HG03280 (cell line): ENCODE results near the gene SNX10.

Experiments used
- ATAC-seq: cut with Tn5 transposase; IDR thresholded peaks from one replicate; pipeline ENCODE4 v1.9.1; 2021; ENCODE audit warnings: mild to moderate bottlenecking, moderate library complexity; ENCODE audit not compliant: unreplicated experiment

The SNX10 gene

DNA sequence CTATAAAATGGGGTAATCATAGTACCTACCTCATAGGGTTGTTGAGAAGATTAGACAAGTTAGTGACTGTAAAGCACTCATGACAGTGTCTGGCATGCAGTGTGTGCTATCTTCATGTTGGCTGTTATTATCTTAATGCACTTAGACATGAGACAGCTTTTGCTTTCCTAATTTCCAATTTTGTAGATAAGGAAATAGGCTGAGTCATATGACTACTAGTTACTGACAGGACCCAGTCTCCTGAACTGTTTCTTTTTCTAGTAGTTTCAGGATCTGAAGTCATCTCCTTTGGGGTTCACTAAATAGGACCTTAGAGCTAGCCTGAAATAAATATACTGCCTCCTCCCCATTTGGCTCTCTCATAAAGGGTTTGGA, 74.2 kb downstream of the SNX10 start:
- no peak for ATAC-seq

DNA sequence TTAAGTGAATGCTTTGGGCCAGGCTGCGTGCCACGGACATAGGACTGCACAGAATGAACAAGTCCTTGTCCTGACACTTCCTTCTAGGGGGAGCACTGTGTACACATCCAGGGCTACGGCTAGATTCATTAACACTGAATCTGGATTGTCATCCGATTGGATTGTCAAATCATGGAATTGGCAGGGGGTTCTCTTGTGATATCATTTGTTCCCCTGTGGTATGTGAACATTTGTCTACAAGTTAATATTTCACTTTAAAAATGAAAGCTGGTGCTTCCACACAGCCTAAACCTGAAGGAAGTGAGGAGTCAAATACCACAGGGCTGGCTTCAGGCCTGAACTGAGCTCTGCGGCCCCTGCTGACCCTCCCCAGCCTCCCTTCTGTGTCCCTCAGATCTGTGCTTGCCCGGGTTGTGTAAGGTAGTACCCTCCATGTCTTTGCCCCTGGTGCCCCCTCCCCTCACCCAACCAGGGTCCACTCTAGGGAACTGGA, 75.6 kb downstream of the SNX10 start:
- no peak for ATAC-seq

DNA sequence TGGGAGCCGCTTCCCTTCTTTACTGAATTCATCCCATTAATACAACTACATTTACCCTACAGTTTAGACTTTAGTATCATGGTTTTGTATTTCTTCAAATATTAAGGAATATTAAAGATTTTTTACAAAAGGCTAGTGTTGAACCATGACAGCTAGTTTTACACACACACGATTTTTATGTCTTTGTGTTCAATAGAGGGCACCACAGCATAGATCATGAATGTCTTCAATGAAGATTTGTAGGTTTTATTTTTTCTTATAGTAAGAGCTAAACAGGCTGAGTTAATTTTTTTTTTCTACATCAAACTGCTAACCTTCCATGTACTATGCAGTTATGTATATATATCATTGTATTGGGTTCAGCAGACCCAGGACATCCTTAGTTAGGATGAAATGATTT, 76.9 kb downstream of the SNX10 start:
- no peak for ATAC-seq

DNA sequence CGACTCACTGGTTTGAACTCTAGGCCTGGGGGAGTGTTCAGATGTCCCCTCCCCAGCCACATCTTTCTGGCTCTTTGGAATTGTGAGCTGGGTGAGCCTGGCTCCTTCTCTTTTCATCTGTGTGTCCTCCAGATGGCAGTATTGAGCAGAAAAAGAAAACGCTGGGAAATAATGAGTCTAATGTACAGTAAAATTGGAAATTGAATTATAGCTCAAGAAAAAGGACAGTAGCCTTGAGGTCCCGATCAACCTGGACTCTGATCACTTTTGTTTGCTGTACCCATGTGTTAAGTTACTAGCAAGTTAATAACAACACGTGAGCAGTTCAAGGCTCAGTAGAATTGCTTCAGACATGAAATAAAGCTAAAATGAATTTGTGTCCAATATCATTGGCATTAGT, 77.9 kb downstream of the SNX10 start:
- no peak for ATAC-seq

DNA sequence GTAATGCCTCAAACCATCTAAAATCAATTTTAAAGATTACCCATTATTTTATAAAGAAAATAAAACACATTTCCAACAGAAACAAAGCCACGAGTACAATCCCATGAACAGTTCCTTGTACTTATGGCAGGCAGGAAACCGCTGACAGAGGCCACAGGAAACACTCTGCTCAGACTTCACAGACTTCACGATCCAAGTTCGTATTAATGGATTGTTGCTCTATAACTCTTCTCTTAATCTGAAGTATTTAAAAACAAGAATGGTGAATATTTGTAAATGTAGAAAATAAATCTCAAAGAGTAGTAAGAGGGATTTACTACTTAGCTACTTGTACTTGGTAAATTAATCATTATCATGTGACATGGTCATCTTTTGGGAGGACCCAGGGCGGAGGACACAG, 78.3 kb downstream of the SNX10 start:
- no peak for ATAC-seq

DNA sequence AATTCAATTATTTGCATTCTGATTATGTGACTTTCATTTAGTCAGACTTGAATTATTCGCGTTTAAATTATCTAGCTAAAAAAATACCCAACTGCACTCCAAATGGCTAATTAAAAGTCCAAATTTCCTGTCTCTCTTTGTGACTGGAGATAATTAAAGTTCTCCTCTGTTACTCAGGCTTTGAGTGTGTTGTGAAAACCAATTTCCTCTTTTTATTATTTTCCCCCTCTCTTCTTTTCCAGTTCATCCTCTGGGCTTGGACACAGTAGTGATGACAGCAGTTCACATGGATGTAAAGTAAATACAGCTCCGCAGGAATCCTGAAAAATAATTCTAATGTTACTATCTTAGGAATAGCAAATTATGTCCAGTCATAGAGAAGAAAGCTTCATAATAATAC, 80.6 kb downstream of the SNX10 start:
- ATAC-seq, result no peak

DNA sequence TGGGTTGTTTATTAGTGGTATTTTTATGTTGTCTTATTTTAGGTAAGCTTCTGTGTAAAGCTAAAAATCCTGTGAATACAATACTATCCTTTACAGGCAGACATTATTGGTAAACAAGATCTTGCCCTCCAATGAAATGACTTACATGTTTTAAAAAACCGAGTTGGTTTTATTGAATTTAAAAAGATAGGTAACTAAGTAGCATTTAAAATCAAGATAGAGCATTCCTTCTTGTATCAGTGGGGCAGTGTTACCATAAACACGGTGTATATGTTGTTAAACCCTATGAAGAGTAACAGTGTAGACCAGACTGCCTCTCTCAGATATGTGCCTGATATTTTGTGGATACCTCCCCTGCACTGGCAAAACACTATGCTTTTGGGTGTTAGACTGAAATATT, 81.0 kb downstream of the SNX10 start:
- ATAC-seq, result no peak

DNA sequence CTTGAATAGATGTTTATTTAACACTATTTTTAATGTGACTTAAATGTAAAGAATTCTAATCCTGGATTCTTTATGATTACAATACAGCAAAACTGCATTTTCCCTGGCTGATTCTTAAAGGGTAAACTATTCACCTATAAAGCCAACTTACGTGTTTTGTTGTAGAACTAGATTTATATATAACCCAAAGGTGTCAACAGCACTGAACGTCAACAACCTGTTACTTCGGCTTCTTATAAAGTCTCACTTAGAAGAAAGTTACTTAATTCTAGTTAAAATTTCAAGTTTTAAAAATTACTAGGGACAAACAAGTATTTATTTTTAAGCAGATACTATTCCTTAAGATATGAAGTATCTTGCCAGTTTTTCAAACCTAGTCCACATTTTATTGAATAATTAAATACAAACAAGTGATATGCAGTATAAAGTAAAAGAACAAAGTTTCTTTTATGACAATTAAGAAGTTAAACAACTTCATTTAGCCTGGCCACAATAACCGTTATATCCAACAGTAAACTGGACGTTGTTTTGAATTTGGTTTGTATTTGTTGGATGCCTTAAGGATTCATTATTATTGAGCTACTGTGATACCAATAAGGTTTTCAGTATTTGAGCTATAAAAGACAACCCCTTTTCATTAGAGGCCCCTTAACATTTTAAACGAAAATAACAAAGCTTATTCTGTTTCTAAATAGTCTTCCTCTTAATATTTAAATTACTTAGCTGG, 83.1 kb downstream of the SNX10 start:
- no peak for ATAC-seq

DNA sequence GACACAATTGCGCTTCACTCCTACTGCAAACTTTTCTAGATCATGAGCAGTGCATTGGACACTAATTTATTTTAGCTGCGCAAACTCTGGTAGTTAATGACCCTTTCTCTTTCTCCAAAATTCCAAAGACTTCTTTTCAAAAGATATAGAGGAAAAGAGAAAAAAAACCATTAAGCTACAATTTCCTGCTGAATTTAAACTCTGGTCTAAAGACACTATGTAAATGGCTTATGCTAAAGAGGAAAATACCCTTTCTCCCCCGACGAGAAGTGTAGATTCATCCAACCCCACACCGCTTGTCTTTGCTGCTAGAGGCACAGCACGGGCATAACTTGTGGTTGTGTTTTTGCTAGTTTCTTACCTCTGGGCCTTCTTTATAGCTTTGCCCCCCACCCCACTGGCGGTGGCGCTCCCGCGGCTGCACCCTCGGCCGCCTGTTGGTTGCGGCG, 84.1 kb downstream of the SNX10 start:
- ATAC-seq, result no peak

DNA sequence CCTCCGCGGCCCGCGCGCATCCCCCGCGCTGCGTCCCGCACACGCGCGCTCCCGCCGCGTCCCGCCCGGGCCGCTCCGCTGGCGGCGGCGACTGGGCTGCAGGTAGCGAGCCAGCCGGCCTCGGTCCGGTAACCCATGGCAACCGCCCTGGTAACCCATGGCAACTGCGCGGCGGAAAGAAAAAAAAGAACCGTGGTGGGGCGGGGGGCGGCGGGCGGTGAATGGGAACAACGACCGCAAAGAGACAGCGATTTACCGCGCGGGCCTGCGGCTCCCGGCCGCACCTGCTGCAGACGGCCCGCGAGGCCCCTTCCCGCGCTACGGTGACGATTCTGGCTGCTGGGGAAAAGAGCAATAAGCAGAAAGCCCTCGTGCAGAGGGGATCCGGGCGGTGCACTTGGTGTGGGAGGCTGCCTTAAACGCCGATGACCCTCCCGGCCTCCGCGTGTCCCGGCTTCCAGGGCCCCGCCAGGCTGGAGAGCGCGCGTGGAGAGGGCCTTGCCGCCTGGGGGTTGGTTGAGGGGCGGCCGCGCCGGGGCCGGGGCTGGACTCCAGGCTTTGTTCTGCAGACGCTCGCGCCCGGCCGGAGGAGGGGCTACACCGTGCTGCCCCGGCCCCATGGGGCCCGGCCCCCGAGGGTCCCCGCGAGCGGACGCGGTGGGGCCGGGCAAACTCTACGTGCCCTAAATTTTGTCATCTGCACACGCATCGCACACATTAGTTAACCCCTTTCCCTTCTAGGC, 84.7 kb downstream of the SNX10 start:
- ATAC-seq, result peak; percentile 33

DNA sequence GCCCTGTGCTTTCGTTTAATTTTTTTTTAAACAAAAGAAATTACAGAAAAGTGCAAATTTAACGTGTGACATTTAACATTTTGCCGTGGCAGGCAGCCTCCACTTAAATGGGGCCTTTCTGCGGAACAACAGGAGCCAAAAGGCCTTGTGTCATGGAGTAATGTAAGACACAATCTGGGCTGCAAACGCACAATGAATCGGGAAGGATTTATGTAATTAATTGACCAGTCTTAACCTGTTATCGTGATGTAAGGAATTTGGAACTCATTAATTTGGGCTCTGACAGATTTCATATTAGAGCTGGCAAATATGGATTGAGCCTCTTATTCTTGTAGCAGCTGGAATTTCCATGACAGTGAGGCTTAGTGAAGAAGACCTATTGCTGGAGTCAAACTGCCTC, 86.4 kb downstream of the SNX10 start:
- ATAC-seq, result no peak

DNA sequence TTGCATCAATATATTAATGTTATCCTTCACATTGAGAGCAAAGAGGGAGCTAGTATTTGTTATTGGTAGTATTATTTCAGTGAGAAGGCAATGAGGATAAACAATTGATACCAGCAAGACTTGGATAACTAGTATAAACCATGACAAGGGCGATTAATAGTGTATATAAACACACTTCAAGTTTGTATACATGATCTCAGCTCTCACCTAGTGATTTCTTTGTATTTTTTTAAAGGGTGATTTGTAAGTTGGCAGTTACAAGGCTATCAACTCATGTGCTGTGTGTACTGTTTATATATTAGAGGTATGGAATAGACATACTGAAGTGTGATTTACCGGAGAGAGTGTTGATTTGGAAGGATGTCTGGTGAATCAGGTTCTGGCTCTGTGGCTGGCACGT, 88.0 kb downstream of the SNX10 start:
- no peak for ATAC-seq

DNA sequence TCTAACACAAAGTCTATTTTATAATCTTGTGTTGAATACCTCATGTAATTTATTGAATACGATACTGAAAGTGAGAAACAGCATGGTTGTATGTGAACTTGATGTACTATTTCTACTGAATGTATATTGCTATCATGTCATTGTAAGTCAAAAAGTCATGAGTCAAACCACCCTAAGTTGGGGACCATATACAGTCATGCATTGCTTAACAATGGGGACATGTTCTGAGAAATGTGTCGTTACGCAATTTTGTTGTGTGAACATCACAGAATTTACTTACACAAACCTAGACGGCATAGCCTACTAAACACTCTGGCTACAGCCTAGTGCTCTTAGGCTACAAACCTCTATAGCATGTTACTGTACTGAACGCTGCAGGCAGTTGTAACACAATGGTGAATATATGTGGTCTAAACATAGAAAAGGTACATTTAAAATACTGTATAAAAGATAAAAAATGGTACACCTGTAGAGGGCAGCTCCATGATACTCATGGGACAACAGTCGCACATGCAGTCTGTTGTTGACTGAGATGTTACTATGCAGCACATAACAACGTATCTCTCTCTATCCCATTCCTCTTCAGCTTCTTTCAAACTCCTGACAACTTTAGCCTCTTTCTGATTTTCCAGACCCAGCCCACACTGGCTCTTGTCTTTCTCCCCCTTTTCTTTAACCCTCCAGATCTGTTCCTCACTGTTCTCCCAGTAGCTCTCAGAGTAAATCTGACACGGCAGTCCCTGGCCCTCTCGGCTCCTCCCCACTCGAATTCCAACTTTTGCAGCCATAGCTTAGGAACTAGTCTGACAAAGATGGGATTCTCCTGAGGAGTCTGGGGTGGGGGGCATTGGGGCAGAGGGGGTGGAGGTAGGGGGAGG, 90.1 kb downstream of the SNX10 start:
- no peak for ATAC-seq

DNA sequence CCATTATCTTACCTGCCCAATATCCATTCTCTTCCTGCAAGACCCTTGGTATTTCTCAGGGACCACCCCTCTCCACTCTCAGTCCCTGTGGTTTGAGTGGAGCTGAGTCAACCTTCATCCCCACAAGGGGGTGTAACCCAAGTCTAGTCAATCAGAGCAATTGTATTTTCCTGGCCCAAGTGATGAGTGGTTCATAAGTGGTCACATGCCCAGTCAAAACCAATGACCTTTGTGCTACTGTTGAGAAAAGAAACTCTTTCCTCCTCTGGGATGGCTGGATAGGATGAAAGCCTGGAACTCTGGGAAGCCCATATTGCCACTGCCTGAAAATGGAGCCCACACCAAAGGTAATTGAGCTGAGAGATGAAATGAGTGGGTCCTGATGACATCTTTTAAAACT, 93.6 kb downstream of the SNX10 start:
- ATAC-seq, result no peak

DNA sequence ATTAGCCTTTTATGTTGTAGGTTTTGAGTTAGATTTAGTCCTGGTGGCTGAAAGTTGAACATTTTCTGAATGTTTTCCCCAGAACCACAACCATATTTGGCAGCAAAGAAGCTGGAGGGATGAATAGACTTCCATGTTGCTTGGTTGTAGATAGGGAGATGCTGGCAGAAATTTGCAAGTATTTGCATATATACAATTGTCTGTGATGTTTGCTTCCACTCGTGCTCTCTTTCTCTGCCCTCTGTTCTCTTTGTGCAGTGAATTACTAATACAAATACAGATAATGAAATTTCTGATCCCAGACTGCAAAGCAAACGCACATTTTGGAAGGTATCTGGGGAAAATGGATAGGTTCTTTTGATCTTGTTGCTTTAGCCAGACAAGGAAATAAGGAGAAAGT, 96.1 kb downstream of the SNX10 start:
- no peak for ATAC-seq

DNA sequence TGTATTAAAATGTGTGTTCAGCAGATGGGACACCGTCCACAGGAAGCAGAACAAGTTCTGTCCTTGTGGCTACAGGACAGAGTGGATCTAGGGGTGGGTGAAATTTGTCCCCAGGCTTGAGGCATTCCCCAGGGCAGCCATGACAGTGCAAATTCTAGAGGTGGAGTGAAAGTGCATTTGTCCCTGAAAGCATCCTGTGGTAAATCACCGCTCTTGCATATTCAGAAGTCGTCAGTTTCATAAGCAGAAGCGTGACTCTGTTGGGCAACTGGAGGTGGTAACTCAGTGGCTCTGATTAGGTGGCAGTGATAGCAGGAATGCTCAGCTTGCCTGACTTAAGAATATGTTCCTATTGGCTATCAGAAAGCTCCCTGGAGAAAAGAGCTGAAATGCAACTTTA, 96.6 kb downstream of the SNX10 start:
- no peak for ATAC-seq

DNA sequence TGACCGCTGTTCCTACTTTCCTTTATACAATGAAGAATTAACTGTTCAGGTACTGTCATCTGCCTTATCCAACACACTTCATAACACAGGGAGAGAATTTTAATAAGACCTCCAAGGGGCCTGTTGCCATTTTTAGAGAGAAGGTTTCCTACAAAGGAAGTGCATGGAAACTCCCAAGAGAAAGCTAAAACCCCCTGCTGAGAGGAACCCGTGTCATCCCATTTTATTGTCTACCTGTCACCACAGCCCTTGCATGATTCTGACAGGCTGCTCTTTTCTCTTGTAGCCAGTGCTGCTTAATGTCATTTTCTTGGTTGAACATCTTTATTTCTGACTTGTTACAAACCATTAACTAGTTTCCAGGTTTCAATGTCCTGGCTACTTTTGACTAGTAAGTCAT, 98.4 kb downstream of the SNX10 start:
- no peak for ATAC-seq

DNA sequence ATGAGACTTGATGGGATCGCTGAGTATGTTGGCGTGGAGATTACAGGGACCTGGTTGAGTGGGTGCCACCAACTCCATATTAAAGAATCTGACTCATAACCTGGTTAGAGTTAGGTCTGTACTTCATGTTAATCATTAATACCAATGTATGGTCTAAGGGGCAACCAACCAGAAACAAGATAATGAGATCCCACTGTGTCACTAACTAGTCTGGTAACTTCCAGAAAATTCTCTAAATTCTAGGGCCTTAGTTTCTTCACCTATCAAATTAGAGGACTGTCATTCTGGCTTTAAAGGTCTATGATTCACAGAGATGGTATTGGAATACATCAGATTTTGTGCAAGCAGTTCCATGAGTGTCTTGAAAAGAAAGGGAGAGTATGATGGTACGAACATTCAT, 102.2 kb downstream of the SNX10 start:
- ATAC-seq, result no peak

DNA sequence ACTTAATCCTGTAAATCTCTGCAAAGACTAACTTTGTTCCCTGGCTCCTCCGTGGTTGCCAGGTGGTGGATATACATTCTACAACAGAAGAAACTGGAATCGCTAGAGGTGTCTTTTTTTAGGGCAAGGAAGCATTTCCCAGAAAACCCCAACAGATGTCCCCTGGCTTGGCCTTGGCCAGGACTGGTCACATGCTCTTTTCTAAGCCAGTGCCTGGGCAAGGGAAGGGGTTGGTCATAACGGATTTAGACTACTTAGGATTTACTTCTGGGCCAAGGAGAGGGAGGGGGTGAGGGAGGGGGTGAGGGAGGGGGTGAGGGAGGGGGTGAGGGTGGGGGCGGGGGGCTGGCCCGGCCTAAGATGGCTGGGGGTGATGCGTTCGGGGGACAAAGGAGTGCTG, 105.7 kb downstream of the SNX10 start:
- no peak for ATAC-seq

DNA sequence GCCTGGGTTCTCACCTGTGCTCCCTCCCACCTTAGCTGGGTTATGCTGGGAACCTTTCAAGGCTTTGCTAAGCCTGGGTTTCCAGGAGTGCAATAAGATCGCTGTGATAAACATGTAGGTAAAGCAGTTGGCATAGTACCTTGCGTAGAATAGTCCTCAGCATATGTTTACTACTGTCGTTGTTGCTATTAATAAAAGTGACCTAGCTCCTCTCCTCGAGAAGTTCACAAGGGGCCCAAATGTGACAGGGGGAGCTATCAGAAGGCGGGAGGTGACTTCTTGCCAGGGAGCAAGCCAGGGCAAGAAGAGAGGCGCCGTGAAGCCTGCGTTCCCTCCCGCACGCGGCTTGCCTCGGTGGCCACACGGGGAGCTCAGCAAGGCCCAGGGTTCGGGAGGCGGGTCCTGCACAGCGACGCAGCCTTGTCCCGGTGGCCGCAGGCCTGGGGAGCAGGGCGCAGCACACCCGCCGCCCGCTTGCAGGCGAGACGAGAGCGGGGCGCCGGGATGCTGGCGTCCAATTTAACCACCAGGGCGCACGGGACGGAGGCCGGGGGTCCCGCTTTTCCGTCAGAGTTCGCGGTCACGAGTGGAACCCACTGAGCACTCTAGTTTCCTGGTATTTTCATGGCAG, 106.2 kb downstream of the SNX10 start:
- peak; percentile 30 for ATAC-seq

DNA sequence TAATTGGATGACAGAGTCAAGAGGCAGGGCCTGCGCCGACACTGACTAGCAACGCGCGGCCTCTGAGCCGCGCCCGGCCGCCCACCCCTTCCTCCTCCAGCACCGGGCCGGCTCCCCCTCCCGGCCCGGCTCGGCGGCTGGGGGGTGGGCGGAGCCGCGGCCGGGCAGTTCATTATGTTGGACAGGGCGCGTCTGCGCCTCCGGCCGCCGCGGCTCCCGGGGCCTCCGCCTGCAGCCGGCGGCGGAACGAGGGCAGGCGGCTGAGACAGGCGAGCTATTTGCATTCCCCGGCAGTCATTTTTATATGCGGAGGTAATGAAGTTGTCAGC, 106.7 kb downstream of the SNX10 start:
- peak; percentile 57 for ATAC-seq
